CD4-positive, alpha-beta T cell treated with Interleukin-1 beta for 1 hour (primary cell): ENCODE measurements around the gene ATP2A3.

Experiments
- DNase-seq, 2 donors: peaks; one replicate each; pipeline ENCODE4 v3.0.0-alpha.2; 2020 to 2022

ATP2A3 gene

GRCh38 chr17:3990386-3991127 lies 26.3 kb upstream of the ATP2A3 start:
- no peak for DNase-seq

GRCh38 chr17:3989041-3989886 lies 25.0 kb upstream of the ATP2A3 start:
- no peak for DNase-seq

GRCh38 chr17:3988297-3989040 lies 24.2 kb upstream of the ATP2A3 start:
- no peak for DNase-seq

- no peak for DNase-seq
Observed at GRCh38 chr17:3986939-3987335, 22.7 kb upstream of the ATP2A3 start.

GRCh38 chr17:3986270-3986938 lies 22.2 kb upstream of the ATP2A3 start:
- no peak for DNase-seq

GRCh38 chr17:3985846-3986245 lies 21.6 kb upstream of the ATP2A3 start:
- DNase-seq, result no peak

- DNase-seq, result no peak
Observed at GRCh38 chr17:3983606-3984484, 19.6 kb upstream of the ATP2A3 start.

GRCh38 chr17:3982541-3983017 lies 18.3 kb upstream of the ATP2A3 start:
- DNase-seq, result no peak

- DNase-seq, result no peak
Observed at GRCh38 chr17:3982113-3982512, 17.9 kb upstream of the ATP2A3 start.

GRCh38 chr17:3981455-3981854 lies 17.2 kb upstream of the ATP2A3 start:
- no peak for DNase-seq

- DNase-seq, result no peak
Observed at GRCh38 chr17:3980381-3981014, 16.3 kb upstream of the ATP2A3 start.

- DNase-seq, result no peak
Observed at GRCh38 chr17:3979290-3979611, 15.0 kb upstream of the ATP2A3 start.

- no peak for DNase-seq
Observed at GRCh38 chr17:3978421-3979289, 14.4 kb upstream of the ATP2A3 start.

GRCh38 chr17:3977387-3977786 lies 13.2 kb upstream of the ATP2A3 start:
- DNase-seq, result no peak

GRCh38 chr17:3976675-3977171 lies 12.5 kb upstream of the ATP2A3 start:
- DNase-seq, result no peak

GRCh38 chr17:3974980-3975379 lies 10.7 kb upstream of the ATP2A3 start:
- no peak for DNase-seq

GRCh38 chr17:3974138-3974687 lies 10.0 kb upstream of the ATP2A3 start:
- no peak for DNase-seq

- no peak for DNase-seq
Observed at GRCh38 chr17:3973495-3974137, 9.4 kb upstream of the ATP2A3 start.

GRCh38 chr17:3972931-3973330 lies 8.7 kb upstream of the ATP2A3 start:
- no peak for DNase-seq
